Stimulated activated naive CD8-positive, alpha-beta T cell treated with anti-CD3 and anti-CD28 coated beads, Interleukin-15, Interleukin-2, amounts not matched to agents 100 U/mL and 50 U/mL, for 24 hours (primary cell): ENCODE measurements around the gene SIGLEC11.
"Not testable (repeated sequence)": the region's sequence is repeated elsewhere in the genome, so short reads cannot be mapped to it uniquely, and the experiment has no call there.

Experiments used
- ATAC-seq: fragments of 150-1000 bp; cut with Tn5 transposase; one replicate; pipeline ENCODE4 v1.10.0; 2021
- DNase-seq: peaks from one replicate; pipeline ENCODE4 v3.0.0; 2021

The SIGLEC11 gene, protein sequence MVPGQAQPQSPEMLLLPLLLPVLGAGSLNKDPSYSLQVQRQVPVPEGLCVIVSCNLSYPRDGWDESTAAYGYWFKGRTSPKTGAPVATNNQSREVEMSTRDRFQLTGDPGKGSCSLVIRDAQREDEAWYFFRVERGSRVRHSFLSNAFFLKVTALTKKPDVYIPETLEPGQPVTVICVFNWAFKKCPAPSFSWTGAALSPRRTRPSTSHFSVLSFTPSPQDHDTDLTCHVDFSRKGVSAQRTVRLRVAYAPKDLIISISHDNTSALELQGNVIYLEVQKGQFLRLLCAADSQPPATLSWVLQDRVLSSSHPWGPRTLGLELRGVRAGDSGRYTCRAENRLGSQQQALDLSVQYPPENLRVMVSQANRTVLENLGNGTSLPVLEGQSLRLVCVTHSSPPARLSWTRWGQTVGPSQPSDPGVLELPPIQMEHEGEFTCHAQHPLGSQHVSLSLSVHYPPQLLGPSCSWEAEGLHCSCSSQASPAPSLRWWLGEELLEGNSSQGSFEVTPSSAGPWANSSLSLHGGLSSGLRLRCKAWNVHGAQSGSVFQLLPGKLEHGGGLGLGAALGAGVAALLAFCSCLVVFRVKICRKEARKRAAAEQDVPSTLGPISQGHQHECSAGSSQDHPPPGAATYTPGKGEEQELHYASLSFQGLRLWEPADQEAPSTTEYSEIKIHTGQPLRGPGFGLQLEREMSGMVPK

DNA sequence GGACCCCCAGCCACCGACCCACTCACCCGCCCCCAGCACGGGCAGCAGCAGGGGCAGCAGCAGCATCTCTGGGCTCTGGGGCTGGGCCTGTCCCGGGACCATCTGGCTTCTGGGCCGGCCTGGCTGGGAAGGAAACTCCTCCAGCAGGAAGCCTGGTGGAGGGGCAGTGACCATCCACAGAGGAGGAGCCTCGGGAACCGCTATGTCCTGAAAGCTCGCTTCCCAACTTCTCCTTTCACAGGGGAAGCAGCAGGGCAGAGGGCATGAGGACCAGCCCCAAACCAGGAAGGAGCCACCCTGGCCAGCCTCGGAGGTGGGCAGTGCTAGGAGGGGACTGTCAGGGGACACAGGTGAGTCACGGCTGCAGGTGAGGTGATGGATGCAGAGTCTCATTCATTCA is at the start of gene SIGLEC11:
SIGLEC11 (minus strand) TSS at position 193 of the 400 bp plus-strand sequence; CDS start at position 102, 91 bp downstream.
- ATAC-seq, DNase-seq: not testable (repeated sequence)

DNA sequence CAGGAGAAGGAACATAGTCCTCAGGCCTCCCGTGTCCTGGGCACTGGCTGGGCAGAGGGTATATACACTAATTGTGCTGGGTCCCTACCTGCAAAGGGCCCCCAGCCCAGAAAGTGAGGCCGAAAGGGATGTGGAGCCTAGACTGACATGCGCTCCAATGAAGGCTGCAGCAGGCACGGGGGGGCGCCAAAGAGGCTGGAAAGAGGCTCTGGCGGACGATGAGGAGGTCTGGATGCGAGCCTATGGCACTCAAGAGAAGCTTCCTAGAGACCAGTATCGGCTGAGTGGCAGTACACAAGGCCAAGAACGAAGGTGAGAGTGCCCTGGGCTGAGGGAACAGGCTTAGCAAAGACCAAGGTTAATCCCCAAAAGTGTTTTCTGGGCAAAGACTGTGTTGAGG is 47.6 kb upstream of the SIGLEC11 start:
- peak; percentile 43 for DNase-seq
- no peak for ATAC-seq

DNA sequence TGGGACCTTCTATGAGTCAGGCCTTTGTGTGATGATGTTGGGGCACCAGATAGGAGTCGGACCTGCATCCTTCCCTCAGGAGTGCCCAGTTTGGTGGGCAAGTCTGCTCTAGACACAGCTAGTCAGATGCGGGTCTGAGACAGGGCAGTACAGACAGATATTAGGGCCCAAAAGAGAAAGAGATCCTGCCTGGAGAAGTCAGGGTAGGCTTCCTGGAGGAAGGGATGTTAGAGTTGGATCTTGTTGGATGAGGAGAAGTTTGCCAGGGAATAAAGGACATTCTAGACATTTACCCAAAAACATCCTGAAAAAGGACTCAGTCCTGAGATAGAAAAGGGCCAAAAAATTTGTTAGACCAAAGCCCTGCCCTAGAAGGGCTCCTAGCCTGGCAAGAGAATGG is 47.0 kb upstream of the SIGLEC11 start:
- ATAC-seq (no peak), DNase-seq (no peak)

DNA sequence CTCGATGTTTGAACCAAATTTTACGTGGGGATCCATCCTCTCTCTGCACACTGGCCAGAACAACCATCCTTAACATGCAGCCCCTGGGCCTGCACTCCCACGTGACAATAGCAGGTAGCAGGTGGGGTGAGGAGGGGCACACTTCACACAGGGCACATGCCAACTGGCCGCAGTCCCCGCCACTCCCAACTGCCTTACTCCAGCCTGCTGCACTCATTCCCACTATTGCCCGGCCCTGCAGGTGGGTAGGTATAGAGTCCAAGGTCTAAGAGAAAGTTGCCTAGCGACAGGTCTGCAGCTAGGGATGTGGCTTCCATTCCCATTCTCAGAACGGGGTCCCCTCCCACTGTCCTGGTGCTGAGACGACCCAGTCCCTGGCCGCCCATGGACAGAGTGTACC is 46.2 kb upstream of the SIGLEC11 start:
- DNase-seq (no peak), ATAC-seq (no peak)

DNA sequence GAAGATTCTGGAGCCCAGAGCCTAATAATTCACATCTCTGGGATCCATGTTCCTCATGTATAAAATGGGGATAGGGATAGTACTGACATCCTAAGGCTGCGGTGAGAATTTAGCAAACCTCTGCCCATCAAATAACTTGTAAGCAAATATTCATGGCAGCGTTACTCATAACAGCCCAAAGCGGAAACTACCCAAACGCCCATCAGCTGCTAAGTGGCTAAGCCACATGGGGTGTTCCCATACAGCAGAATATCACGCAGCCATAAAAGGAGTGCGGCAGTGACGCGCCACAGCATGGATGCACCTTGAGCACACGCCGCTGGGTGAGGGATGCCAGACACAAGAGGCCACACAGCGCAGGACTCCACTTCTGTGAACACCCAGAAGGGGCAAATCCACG is 44.5 kb upstream of the SIGLEC11 start:
- DNase-seq, result no peak
- peak; percentile 26 for ATAC-seq

DNA sequence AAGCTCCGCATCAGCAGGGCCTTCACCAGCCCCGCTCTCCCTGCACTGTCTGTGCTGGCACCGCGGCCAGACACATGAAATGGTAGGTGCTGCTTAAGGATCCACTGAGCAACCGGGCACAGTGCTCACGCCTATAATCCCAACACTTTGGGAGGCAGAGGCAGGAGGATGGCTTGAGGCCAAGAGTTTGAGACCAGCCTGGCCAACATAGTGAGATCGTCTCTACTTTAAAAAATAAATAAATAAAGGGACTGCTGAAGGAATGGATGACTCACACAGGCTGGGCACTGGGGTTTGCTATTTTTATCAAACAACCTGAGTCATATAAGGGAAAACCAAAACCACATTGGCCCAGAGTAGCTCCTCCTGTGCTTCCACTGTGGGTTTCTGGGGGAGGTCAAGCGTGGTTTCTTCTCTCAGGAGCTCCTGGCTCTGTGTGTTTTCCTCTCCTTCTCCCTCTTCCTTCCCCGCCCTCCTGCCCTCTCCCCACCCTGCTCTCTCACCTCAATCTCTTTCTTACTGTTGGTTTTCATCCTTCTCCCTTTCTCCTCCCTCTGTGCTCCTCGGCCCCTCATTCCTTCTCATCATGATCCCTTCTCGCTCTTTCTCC is 42.9 kb upstream of the SIGLEC11 start:
- DNase-seq (peak; percentile 49), ATAC-seq (peak; percentile 77)

DNA sequence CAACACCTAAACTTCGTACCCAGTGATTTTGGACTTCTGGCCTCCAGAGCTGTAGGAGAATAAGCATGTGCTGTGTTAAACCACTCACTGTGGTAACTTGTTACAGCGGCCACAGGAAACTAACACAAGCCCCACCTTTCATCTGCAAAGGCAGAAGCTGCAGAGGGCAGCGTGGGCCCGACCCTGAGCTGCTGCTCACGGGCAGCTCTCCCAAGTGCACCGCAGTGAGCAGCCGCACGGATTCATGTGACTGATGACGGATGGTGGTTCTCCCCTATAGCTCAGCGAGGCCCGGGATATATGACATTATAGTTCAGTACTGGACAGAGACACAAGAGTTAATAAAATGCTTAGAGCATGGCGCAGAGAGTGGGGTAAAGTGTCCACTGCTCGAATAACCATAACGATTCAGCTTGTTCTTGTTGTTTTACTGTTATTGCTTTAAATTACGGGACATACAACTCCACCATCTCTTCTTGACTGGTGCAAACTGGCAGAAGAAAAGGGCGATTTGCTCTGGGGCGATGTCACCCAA is 42.3 kb upstream of the SIGLEC11 start:
- ATAC-seq, result no peak
- DNase-seq, result no peak

DNA sequence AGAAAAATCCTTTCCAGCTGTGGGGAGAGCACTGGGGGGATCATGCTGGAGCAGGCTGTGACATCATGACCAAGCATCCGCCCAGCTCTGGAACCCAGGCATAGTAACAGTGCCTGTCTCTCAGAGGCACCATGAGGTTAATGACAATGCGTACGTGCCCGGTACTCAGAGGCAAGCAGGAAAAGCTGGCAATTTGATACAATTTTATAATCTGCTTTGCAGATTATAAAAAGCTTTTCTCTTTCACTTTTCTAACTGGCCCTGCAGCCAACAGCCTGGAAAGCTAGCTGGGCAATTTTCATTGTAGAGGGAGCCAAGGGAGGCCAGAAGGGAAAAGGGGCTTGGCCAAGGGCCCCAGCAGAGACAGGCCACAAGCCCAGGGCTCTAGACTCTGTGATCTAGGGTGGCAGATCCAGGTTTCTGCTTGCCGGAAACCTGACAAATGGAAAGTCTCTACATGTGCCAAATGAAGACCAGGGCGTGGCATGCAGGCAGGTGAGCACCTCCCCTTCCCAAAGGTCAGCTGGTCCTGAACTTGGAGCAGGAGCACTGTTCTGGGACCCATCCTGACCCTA is 41.5 kb upstream of the SIGLEC11 start:
- ATAC-seq (no peak), DNase-seq (no peak)

DNA sequence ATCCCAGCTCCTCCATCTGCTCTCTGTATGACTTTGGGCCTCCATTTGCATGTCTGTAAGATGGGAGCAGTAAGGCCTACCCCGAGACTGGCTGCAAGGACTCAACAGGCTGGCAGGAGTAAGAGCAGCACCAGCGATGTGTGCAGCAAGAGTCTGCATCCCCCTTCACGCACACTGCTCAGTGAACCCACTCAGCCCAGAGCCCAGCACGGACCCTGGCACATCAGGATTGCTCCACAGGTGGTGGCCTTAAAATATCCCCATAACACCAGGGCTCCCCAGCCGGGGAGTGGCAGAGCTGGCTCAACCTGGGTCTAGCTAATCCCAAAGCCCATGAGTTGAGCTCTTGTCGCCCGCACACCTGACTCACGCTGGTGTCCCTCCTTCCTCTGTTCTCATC is 40.8 kb upstream of the SIGLEC11 start:
- ATAC-seq, result no peak
- DNase-seq, result no peak

DNA sequence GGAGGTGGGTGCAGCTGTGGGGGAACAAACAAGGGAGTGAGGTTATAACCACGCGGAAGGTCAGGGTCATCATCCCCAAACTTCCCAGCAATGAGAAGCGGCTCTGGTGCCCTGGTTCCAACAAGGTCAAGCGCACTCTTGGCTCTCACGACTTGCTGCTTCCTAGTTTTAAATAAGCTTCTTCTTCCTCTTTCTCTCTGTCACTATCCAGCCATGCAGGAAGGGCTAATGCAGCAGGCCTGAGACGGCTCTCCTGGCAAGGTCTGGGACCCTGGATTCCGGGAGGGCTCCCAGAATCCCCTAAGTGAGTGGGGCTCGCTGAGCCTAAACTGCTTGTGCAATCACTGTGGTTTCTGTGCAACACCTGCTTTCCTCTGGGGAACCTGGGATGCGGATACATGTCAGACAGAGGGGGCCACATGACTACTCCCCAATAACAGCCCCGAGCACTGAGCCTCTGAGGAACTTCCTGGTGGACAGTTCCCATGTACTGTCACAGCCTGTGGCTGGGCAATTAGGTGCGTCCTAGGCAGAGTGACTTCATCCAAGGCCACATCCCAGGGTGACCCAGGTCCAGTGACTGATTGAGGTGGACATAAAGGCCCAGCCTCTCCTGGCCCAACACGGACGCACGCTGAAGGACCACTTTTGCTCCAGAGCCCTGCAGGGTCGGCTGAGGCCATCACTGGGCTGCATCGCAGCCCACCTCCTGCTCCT is 40.0 kb upstream of the SIGLEC11 start:
- no peak for ATAC-seq
- no peak for DNase-seq

DNA sequence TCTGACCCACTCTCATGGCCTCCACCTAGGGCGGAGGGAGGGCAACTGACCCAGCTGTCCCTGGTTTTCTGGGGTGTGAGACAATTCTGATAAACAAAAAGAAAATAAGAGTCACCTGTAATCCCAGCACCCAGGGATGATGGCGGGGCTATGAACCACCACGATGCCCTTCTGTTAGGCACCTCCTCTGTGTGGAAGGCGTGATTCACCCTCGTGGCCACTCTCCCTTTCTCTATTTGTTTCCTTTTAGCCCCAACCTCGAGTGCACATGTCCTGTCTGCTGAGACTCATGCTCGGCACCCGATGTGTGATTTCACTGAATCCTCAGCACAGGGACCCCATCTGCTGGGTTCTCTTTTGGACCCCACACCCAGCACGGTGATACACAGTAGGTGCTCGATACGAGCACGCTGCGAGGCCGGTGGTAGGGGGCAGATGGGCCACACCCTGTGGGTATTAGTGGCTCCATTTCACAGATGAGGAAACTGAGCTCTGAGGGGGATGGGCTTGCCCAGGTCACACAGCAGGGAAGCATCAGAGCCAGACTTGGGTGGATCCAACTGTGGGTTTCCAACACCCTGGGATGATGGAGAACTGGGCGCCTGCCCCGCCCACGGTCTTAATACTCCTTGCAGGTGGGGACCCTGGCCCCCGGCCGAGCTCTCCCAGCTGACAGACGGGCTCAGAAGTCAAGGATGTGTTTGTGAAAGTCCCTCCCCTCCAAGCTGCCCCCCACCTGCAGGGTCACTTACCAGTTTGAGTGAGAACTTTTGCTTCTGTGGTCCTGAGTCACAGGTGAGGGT is 39.3 kb upstream of the SIGLEC11 start:
- peak; percentile 75 for ATAC-seq

DNA sequence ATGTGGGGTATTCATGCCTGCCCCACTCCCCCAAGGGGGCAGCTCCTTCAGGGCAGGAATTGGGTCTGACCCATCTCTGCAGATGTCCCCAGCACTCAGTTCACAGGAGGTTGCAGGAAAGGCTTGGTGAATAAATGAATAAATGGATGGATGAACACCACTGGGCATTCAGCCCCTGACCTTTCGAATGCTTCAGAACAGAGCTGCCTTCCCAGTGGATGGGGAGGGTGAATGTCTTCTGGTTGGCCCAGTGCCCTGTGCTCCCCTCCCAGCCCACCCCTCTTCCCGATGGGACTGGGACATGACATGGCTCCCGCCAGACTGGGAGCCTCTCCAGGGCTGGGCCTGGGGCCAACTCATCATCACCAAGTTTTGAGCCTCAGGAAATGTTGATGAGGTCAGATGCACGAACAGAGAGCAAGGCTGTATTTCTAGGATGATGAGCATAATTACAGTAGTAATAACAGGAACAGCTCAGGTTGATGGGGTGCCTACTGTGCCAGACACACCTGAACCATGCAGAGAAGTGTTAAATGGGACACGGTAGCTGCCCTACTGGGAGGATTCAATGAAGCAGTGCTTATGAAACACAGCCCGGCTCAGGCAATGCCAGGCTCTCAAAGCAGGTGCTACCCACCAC is 38.5 kb upstream of the SIGLEC11 start:
- DNase-seq (no peak), ATAC-seq (no peak)

More for the DNA sequence above, 39.3 kb upstream of the SIGLEC11 start:
- DNase-seq, result peak; percentile 31

DNA sequence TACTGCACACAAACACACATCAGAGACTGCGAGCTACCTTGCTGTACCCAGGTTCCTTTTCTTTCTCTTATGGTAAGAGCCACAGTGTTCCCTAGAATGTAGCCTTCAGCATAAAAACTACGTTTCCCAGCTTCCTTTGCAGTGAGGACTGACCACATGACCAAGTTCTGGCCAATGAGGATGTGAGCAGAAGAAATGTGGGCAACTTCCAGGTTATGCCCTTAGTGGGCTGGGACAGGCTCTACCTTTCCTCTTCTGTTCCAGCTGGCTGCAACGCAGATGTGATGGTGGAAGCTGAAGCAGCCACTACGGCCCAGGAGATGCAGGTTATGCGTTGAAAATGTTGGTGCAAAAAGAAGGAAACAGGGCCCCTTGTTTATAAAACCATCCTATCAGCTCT is 36.7 kb upstream of the SIGLEC11 start:
- ATAC-seq (no peak), DNase-seq (no peak)

DNA sequence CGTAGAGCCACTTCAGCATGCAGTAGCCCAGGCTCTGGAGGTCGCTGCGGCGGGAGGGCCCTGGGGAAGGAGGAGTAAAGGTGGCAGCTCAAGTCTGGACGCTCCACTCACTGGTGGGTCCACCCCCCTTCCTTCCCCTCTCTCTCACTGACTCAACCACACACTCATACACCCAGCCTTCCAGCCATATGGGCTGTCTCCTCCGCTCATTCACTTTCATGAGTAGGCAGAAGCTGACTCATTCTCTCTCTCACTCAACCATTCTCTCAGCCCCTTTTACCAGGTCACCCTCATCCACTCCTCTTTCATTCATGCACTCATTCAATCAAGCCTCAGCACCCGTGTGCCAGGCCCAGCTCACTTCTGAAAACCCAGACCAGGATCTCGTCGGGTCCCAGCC is 27.5 kb upstream of the SIGLEC11 start:
- ATAC-seq (peak; percentile 78), DNase-seq (no peak)

DNA sequence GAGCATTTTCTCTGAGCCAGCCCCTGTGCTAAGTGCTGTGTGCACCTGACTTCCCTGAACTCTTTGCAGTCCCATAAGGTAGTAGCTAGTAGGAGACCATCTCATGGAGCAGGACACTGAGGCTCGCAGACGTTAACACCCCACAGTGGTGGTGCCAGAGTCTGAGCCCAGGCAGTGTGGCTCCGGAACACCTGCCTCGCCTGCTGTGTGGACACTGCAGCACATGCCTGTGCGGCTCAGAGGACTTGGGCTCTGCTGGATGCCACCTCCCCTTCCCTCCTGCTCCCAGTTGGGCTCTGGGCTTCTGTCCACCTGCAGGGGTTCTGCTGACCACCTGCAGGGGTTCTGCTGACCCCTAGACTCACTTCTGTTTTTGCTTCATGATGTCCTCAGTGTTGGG is 27.0 kb upstream of the SIGLEC11 start:
- DNase-seq (no peak), ATAC-seq (no peak)

DNA sequence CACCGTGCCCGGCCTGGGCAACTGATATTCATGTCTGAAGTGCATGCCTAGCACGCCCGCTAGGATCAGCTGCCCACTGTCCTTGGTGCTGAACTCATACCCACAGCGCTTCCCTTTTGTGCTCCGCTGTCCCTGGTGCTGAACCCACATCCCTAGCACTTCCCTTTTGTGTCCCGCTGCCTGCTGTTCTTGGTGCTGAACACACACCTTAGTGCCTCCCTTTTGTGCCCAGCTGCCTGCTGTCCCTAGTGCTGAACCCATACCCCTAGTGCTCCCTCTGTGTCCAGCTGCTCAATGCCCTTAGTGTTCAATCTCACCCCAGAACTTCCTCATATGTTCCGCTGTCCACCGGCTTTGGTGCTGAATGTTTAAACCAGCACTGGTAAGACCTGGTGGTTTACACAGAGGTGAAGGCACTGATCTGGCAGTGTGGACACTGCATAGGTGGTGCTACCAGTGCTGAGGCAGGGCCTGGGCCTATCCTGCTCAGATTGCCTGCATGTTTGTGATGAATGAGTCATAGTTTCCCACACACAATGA is 26.3 kb upstream of the SIGLEC11 start:
- peak; percentile 83 for DNase-seq
- peak; percentile 34 for ATAC-seq

DNA sequence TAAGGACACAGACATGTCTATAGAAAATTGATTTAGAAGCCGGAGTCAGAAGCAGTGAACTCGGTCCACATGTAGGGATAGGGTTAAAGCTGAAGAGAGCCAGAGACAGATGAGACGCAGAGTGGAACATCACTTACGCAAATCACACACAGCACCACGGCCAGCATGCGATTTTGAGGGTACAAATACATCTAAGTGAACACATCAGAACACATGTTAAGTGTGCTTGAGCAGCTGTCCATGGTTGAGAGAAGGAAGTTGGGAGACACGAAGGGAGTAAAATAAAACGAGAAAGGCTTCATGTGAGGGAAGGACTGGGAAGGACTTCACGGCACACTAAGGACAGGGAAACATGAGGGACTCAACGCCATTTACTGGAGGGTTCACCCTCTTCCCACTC is 25.4 kb upstream of the SIGLEC11 start:
- ATAC-seq (no peak), DNase-seq (no peak)

DNA sequence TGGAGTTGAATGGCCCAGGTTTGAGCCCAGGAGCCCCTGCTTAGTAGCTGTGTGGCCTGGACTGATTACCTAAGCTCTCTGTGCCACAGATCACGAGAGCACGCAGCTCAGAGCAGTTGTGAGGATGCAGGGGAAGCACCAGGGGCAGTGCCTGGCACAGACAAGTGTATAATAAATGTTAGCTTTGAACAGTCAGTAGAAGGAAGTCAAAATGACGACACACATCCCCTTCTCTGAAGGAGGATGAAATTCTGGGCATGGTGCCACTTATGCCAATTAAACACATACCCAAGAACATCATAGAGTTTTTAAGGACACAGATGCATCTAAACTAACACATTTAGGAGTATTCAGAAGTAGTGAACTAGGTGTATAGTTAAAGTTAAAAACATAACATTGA is 24.9 kb upstream of the SIGLEC11 start:
- no peak for DNase-seq
- no peak for ATAC-seq

DNA sequence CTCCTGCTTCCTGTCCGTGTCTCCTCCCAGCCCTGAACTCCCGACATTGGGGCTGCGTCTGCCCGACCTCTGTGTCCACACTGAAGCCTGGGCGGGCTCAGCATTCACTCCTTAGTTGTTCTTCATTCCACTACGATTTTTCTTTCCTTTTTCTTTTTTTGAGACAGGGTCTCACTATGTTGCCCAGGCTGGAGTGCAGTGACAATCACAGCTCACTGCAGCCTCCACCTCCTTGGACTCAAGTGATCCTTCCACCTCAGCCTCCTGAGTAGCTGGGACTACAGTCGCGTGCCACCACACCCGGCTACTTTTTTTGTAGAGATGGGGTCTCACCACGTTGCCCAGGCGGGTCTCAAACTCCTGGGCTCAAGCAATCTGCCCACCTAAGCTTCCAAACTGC is 23.5 kb upstream of the SIGLEC11 start:
- DNase-seq (no peak), ATAC-seq (no peak)

DNA sequence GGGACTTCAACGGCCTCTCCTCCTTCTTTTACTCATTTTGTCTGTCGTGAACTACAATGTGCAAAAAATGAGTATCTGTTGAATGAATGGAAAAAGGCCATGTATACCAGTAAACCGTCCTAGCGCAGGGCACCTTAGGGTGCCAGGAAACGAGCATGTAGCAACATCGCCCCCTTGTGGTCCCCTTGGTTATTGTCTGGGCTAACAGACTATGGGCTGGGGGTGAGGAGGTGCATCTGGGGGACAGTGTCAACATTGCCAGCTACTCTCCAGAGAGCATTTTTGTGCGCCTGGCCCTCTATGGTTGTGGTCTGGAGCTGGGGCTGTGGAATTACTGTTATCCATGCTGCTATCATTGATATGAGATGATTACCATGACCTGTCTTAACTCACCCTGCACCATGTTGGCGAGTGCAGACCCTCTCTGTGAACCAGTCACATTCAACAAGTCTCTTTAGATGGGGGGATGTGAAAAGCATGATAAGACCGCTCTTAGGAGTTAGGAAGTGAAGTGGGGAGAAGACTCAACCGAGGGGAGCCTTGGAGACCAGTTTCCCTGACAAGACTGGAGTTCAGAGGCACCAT is 22.8 kb upstream of the SIGLEC11 start:
- peak; percentile 86 for DNase-seq
- ATAC-seq, result peak; percentile 70
